ENCODE data around the gene ASB7.

The ASB7 gene

DNA sequence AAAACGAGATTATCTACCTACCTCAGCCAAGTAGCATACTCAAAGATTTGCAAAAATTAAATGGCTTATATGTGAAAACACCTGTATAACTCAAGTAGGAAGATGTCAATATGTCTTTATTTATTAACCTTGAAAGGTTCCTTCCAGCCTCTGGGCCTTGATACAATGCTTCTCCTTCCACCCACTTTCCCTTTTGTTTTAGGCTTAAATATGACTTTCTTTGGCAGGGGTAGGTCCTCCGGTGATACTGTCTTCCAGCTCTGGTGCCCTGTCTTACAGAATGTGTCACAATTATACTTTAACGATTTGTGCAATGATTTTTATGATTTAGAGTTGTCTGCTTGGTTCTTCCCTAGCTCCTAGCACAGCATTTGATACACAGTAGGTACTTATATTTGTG is 4.5 kb upstream of the ASB7 start:
- no peak for DNase-seq

DNA sequence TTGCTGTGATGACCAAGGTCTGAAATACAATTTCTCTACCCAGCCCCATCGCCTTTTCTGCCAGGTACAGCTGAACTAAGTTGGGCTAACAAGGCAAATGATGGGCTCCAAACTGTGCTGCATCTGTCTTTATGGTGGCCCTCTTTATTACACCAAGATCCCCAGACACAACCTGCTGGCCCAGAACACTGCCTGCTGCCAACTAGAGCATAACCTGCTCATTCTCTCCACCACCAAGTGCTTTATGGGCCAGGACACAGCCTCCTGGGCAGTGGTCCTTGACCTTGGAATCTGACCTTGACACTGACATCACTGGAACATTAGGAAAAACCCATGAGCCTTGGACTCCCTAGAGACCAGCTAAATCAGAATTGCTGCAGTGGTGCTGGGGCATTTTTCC is 3.7 kb upstream of the ASB7 start:
- DNase-seq: no peak

DNA sequence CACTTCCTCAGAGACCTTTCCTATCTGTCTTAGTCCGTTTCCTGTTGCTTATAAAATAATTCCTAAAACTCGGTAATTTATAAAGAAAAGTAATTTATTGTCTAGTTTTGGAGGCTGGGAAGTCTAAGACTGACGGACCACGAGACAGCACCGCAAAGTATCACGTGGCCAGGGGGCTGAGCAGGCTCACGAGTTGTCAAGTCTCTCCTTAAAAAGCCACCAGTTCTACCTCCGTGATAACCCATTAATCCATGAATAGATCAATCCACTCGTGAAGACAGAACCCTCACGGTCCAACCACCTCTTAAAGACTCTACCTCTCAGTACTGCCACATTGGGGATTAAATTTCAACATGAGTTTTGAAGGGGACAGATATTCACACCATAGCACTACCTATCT is 1.2 kb upstream of the ASB7 start:
- peak in 3 of 51 donors; percentile 2 to 5 (median 2) for DNase-seq

GRCh38 chr15:100601617-100602063 is 749 bp upstream of the ASB7 start:
- DNase-seq: no peak

DNA sequence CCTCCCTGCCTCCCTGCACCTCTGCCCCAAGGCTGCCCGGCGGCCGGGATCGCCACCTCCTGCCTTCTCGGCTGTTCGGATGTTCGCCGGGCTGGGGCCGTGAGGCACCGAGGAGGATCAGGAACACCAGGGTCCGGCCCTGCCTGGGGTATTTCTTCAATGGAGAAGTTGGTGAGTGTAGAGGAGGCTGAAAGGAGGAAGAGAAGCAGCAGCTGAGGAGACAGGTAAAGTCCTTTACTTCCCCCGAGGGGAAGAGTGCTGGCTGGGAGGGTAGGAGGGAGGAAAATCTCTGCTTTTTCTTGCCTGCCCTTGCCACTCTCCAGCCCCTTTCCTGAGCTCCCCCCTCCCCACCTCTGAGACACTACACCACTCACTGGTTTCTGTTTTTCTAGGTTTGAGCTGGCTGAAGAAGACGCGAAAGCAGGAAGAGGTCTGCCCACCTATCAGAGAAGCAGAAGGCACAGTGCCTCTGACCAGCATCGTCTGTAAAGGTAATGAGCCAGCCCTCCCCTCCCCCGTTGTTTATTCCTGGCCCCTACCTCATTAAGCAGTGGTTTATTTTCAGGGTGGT is 519 bp downstream of the ASB7 start:
- DNase-seq: peak in 7 of 51 donors; percentile 24 to 71 (median 55)

- DNase-seq: no peak
Measured at GRCh38 chr15:100612539-100612938, 10.2 kb downstream of the ASB7 start.

- no peak for DNase-seq
Measured at GRCh38 chr15:100613208-100613607, 10.8 kb downstream of the ASB7 start.

- no peak for DNase-seq
Measured at GRCh38 chr15:100614336-100614735, 11.9 kb downstream of the ASB7 start.

DNA sequence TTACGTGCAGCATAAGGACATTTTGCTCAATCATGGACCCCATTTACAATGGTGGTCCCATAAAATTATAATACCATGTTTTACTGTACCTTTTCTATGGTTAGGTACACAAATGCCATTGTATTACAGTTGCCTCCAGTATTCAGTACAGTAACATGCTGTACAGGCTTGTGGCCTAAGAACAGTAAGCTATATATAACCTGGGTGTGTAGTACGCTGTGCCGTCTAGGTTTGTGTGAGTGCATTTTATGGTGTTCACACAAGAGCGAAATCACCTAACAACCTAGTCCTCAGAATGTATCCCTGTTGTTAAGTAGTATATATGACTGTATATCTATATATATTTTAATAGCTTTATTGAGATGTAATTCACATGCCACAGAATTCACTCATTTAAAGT is 12.5 kb downstream of the ASB7 start:
- DNase-seq: no peak

GRCh38 chr15:100615801-100616200 is 13.4 kb downstream of the ASB7 start:
- DNase-seq: no peak

- no peak for DNase-seq
Measured at GRCh38 chr15:100616700-100617099, 14.3 kb downstream of the ASB7 start.

GRCh38 chr15:100623301-100623700 is 20.9 kb downstream of the ASB7 start:
- DNase-seq: no peak

- peak in 40 of 51 donors; percentile 2 to 73 (median 33) for DNase-seq
Measured at GRCh38 chr15:100627789-100628395, 25.5 kb downstream of the ASB7 start.

DNA sequence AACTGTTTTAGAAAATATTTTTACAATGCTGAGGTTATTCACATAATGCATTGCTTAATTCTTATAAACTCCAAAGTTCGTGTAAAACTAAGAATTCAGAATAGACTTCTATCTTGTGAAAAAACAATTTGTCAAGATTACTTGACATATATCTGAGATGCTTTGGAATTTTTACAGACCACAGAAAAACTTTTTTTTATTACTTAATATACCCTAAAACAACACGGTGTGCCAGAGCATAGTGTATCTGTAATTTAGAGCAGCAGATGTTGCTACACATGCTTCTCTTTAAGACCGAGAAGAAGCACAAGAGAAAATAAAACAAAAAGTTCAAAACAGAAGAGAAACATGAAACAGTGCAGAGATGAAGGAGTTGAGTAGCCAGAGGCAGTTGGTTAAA is 26.4 kb downstream of the ASB7 start:
- DNase-seq: no peak

- DNase-seq: no peak
Measured at GRCh38 chr15:100631831-100632230, 29.4 kb downstream of the ASB7 start.

- no peak for DNase-seq
Measured at GRCh38 chr15:100633763-100634075, 31.3 kb downstream of the ASB7 start.

GRCh38 chr15:100635406-100636071 is 33.1 kb downstream of the ASB7 start:
- no peak for DNase-seq

GRCh38 chr15:100638177-100638730 is 35.9 kb downstream of the ASB7 start:
- DNase-seq: no peak

GRCh38 chr15:100642213-100642949 is 40.0 kb downstream of the ASB7 start:
- DNase-seq: no peak

GRCh38 chr15:100642950-100643338 is 40.6 kb downstream of the ASB7 start:
- DNase-seq: no peak

DNA sequence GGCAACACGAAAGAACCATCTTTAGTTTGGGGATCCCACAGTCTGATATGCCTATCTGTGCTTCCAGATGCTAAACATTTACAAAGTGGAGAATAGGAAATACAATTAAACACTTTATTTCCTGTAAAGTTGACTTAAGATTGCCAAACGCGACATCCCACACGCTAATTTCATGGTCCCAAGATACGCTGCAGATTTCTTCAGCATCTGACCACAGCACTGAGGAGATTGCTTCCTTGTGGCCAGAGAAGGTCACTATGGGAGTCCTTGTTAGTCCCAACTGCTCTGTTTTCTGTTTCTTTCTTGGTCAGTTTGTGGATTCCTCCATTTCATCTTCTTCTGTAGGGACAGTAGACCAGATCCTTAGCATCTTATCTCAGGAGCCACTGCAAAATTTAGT is 43.3 kb downstream of the ASB7 start:
- DNase-seq: no peak

DNA sequence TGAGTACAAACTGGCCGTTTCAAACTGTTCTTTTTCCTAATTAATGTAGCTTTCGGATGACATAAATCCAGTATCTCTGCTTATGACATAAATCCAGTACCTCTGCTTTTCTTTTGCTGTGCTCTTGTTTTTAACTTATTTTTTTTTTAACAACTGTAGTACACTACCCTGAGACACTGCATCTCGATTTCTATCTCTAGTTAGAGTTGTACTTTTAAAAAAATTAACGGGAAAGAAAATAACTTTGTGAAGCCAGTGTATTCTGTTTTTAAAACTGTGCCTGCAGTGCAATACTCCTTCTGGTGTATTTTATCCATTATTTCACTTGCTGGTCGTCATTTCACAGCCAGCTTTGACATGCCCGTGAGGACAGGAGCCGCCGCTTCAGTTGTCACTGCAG is 46.6 kb downstream of the ASB7 start:
- DNase-seq: no peak

All from hypothalamus (tissue), 51 donors.